B cell (primary cell): Measurements from ENCODE around the gene PELI2.

ENCODE experiments used
- EZH2 ChIP-seq: IDR thresholded peaks from 2 replicates; pipeline ENCODE4 v1.6.1; 2012; ENCODE audit warnings: borderline replicate concordance, low read depth, mild to moderate bottlenecking, moderate library complexity, low read length; ENCODE audit not compliant: insufficient read depth, poor library complexity, severe bottlenecking
- TF ChIP-seq, protein P1 (sequence below): fragments of 200-600 bp; IDR thresholded peaks from one replicate; pipeline ENCODE4 v1.8.0; 2022; ENCODE audit warnings: antibody characterized with exemption, mild to moderate bottlenecking

- TF ChIP-seq, protein P1, sequence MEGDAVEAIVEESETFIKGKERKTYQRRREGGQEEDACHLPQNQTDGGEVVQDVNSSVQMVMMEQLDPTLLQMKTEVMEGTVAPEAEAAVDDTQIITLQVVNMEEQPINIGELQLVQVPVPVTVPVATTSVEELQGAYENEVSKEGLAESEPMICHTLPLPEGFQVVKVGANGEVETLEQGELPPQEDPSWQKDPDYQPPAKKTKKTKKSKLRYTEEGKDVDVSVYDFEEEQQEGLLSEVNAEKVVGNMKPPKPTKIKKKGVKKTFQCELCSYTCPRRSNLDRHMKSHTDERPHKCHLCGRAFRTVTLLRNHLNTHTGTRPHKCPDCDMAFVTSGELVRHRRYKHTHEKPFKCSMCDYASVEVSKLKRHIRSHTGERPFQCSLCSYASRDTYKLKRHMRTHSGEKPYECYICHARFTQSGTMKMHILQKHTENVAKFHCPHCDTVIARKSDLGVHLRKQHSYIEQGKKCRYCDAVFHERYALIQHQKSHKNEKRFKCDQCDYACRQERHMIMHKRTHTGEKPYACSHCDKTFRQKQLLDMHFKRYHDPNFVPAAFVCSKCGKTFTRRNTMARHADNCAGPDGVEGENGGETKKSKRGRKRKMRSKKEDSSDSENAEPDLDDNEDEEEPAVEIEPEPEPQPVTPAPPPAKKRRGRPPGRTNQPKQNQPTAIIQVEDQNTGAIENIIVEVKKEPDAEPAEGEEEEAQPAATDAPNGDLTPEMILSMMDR = no peak
- TF ChIP-seq EZH2 = no peak
These were observed 182.3 kb downstream of the PELI2 start for GRCh38 chr14:56300495-56300894.
